HG03159 (cell line): ENCODE measurements around the gene GRID2.

ENCODE experiments used
- ATAC-seq: cut with Tn5 transposase; IDR thresholded peaks from one replicate; pipeline ENCODE4 v1.9.1; 2021; ENCODE audit warnings: mild to moderate bottlenecking, moderate library complexity; ENCODE audit not compliant: unreplicated experiment

The GRID2 gene

GRCh38 chr4:93373893-93374860 lies 1070.4 kb downstream of the GRID2 start:
- no peak for ATAC-seq

GRCh38 chr4:93384241-93384640 lies 1080.5 kb downstream of the GRID2 start:
- no peak for ATAC-seq

- ATAC-seq = no peak
Observed at GRCh38 chr4:93384887-93385286, 1081.1 kb downstream of the GRID2 start.

GRCh38 chr4:93394545-93395081 lies 1090.8 kb downstream of the GRID2 start:
- ATAC-seq = no peak

GRCh38 chr4:93396272-93396671 lies 1092.5 kb downstream of the GRID2 start:
- no peak for ATAC-seq

- no peak for ATAC-seq
Observed at GRCh38 chr4:93403571-93403970, 1099.8 kb downstream of the GRID2 start.

GRCh38 chr4:93407493-93408275 lies 1103.9 kb downstream of the GRID2 start:
- ATAC-seq = no peak

- peak; percentile 53 for ATAC-seq
Observed at GRCh38 chr4:93409035-93409434, 1105.3 kb downstream of the GRID2 start.

- no peak for ATAC-seq
Observed at GRCh38 chr4:93414041-93414550, 1110.3 kb downstream of the GRID2 start.

- no peak for ATAC-seq
Observed at GRCh38 chr4:93416344-93417128, 1112.8 kb downstream of the GRID2 start.

GRCh38 chr4:93431371-93431770 lies 1127.6 kb downstream of the GRID2 start:
- ATAC-seq = no peak

GRCh38 chr4:93433840-93434239 lies 1130.1 kb downstream of the GRID2 start:
- no peak for ATAC-seq

- ATAC-seq = no peak
Observed at GRCh38 chr4:93436000-93436626, 1132.3 kb downstream of the GRID2 start.

GRCh38 chr4:93437991-93438390 lies 1134.2 kb downstream of the GRID2 start:
- ATAC-seq = no peak

- ATAC-seq = no peak
Observed at GRCh38 chr4:93444860-93445259, 1141.1 kb downstream of the GRID2 start.

- ATAC-seq = no peak
Observed at GRCh38 chr4:93446038-93446437, 1142.3 kb downstream of the GRID2 start.

GRCh38 chr4:93448691-93449293 lies 1145.0 kb downstream of the GRID2 start:
- no peak for ATAC-seq

- ATAC-seq = no peak
Observed at GRCh38 chr4:93451954-93452353, 1148.2 kb downstream of the GRID2 start.

GRCh38 chr4:93461541-93461940 lies 1157.8 kb downstream of the GRID2 start:
- ATAC-seq = no peak

GRCh38 chr4:93466446-93466845 lies 1162.7 kb downstream of the GRID2 start:
- no peak for ATAC-seq
